CD4-positive, alpha-beta T cell treated with Interleukin-2 at 100 ng/mL for 4 hours (primary cell): Measurements from ENCODE around the gene CAST.
"Not testable (repeated sequence)": the region's sequence is repeated elsewhere in the genome, so short reads cannot be mapped to it uniquely, and the experiment has no call there.

ENCODE experiments used
- DNase-seq: peaks from one replicate; pipeline ENCODE4 v3.0.0-alpha.2; 2020; ENCODE audit warnings: low spot score

The CAST gene, protein sequence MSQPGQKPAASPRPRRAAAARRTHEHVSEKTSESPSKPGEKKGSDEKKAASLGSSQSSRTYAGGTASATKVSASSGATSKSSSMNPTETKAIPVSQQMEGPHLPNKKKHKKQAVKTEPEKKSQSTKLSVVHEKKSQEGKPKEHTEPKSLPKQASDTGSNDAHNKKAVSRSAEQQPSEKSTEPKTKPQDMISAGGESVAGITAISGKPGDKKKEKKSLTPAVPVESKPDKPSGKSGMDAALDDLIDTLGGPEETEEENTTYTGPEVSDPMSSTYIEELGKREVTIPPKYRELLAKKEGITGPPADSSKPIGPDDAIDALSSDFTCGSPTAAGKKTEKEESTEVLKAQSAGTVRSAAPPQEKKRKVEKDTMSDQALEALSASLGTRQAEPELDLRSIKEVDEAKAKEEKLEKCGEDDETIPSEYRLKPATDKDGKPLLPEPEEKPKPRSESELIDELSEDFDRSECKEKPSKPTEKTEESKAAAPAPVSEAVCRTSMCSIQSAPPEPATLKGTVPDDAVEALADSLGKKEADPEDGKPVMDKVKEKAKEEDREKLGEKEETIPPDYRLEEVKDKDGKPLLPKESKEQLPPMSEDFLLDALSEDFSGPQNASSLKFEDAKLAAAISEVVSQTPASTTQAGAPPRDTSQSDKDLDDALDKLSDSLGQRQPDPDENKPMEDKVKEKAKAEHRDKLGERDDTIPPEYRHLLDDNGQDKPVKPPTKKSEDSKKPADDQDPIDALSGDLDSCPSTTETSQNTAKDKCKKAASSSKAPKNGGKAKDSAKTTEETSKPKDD

DNA sequence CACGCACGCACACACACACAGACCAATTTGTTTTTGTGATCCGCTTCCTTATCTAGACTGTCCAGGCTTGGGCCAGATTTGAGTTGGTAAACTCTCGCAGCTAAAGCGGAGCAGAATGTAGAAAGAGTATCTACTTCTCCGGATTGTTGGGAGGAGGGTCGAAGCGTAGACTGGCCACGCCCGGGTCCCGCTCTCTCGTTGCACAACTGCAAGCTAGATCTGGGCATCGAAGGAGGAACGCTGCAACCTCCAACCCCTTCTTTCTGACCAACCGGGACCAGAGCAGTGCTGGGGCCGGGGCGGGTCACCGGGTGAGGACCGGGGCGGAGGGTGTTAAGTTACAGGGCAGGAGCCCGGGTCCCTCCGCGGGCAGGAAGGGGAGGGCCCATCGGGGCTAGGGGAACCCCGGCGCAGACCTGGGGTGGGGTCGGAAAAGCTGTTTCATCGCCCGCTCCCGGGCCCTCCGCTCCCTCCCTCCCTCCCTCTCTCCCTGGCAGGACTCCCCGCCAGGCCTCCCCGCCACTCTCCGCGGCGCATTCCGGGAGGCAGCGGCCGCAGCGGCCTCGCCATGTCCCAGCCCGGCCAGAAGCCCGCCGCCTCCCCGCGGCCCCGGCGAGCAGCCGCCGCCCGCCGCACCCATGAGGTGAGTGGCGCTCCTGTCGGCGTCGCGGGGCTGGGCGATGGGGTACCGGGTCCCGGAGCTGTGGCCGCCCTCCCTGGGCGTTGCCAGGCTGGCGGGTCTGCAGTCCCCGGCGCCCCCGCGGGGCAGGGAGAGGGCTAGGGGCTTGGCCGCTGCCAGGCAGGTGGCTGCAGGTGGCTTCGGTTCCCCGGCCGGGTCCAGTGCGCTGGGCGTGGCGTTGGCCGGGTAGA, at the start of gene CAST:
Gene CAST, plus strand, starts transcription at position 522 of the 870 bp plus-strand sequence. Its CDS starts 47 bp downstream, at position 569.
- DNase-seq, result peak; percentile 85

- DNase-seq, result peak; percentile 71
Measured at GRCh38 chr5:96614110-96614691, 48.0 kb upstream of the CAST start.

GRCh38 chr5:96615223-96615622, 47.0 kb upstream of the CAST start:
- DNase-seq, result no peak

DNA sequence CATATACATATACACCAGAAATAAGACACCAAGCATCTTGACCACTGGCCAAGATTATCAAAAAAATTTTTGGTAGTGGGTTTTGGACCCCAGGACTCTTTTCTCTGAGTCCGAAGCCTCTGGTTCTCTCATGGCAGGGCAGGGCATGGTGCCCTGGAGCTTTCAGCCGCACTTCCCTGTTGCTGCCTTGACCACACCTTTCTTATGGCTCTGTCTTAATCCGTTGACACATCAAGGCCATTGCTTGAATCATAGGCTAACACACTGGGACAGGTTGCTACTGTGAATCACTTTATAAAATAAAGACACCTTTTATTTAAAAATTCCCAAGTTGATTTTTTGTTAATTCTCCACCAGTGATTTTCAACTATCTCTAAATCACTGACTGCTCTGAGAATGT, 45.4 kb upstream of the CAST start:
- DNase-seq, result no peak

GRCh38 chr5:96618311-96619016, 43.7 kb upstream of the CAST start:
- not testable (repeated sequence) for DNase-seq

- DNase-seq, result no peak
Measured at GRCh38 chr5:96619946-96620345, 42.2 kb upstream of the CAST start.

DNA sequence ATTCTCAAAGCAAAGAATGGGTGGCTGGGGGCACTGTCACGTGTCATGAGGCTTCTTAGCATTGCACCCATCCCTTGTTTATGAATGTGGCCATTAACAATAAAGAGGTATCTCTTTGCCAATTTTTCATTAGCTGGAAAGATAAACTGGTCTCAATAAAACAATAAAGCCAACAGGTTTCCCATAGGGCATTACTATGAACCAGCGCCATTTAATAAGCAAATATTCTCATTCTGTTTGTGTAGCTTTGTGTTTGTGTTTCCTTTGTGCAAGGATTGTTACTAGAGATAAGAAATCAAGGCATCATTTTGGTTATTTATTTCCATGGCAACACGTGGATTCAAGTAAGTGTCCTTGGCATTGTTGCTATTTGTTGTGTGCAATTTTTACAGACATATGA, 37.6 kb upstream of the CAST start:
- DNase-seq, result no peak

- no peak for DNase-seq
Measured at GRCh38 chr5:96625365-96625764, 36.8 kb upstream of the CAST start.

GRCh38 chr5:96626956-96627355, 35.2 kb upstream of the CAST start:
- DNase-seq, result no peak

DNA sequence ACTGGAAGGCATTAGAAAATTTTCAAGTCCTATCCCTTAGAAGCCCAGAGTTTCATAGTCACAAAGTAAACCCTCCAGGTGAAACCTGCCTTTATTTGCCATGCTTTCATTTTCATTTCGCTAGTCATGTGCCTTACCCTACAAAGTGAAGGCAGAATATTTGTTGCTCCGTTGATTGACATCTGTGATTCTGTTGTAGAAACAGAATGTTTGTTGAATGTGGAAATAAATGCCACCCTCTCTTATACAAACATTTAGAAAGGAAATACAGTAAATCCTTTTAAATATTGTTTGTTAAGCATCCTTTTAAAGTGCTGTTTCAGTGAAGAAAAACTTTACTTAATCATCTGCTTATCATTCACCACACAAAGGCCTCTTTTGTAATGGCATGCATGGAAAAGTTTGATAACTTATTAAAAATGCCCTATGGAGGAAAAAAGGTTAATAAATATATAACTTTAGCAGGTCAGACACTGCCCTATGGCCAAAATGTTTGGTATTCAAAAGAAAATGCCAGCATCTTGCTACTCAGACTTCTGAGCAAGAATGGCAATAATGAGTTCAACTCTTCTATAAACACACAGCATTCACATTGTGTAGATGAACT, 34.3 kb upstream of the CAST start:
- peak; percentile 31 for DNase-seq

DNA sequence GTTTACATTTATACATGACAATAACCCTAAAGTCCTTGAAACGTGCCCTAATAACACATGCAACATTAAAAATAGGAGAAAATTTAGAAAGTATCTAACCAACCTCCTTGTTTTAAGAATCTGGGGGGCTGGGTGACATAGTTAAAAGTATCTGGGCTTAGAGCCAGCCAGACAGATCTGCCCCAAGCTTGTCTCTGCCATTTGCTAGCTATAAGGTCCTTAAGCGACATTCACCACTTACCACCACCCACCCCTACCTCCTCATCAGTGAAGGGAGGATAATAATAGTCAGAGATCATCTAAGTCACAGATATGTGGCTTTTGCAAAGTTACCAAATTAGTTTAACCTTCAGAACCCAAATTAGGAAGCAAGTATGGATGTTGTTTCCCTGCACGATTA, 33.8 kb upstream of the CAST start:
- no peak for DNase-seq

DNA sequence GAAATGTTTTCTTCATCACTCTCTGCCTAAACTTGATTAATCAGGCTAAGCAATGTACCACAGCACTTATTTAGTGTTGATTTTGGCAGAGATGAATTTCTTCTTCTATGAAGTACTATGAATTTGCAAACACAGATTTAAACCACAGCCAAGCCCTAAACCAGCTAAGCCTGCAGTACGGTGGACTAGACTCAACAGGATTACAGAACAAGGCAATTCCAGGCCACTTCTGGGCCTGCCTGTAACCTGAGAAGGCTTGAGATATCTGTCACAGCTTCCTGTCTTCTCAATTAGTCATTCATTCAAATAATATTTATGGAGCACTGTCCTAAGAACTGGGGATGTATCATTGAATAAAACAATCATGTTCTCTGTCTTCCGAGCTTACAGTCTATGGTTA, 32.4 kb upstream of the CAST start:
- DNase-seq, result no peak

DNA sequence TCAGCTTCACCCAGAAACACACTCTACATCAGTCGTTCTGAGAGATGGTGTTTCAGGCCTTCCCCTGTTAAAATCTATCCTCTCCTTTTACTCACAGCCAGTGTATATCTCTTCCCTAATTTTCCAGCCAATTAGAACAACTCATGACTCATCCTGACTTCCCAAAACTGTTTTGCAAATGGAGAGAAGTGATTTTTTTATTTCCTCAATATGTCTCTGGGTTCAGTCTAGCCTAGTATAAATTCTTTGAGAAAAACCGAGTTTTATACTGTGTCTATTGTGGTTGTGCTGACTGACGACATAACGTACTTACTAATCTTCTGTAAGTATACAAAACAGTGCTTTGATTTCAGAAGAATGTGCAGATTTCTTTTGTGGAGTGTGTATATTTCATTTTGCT, 28.4 kb upstream of the CAST start:
- DNase-seq, result no peak

DNA sequence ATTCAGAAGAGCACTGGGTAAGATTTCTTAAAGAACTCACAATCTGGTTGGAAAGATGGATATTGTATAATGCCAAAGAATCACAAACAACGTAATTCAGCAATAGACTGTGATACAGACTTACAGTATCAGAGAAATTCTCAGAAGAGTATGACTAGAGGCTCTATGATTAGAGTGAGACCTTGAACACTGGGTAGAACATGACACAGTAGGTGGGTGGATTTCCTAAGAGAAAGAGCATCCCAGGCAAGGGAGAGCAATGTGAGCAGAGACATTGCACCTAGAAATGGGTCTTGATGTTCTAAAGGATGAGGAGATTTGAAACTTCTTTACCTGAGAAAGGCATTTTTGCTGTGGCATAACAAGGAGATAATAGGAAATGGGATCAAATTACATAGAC, 27.3 kb upstream of the CAST start:
- no peak for DNase-seq

- DNase-seq, result no peak
Measured at GRCh38 chr5:96636046-96636445, 26.1 kb upstream of the CAST start.

DNA sequence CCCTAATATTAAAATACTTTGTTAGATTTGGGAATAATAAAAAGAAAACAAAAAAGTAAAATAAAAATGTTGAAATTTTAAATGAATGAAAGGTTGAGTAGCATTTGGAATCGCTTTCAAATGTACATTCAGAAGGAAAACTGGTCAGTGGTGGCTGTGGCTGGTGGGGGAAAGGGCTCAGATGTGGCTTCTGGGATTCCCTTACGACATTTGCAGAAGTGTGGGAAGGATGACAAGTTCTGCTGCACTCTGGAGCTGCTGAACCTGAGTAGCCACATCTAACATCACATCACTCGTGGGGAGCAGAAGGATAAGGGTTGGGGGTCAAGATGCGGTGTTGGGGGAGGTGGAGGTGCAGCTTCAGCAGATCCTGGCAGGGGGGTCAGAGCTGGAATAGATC, 25.6 kb upstream of the CAST start:
- DNase-seq, result no peak

DNA sequence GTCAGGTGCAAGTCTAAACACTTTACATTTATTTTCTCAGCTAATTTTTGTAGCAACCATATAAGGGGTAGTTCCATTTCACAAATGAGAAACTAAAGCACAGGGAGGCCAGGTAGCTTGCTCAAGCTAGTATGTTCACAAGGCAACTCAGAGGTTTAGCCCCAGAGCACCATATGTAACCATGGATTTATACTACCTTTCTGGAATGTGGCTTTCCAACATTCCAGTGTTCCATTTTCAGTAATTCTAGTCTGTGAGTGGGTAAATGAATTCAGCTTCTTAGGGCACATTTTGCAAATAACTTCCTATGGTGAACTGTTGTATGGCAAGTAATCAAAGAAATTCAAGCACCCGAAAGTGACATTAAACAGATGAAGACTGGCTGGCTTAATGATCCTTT, 25.0 kb upstream of the CAST start:
- DNase-seq, result no peak

DNA sequence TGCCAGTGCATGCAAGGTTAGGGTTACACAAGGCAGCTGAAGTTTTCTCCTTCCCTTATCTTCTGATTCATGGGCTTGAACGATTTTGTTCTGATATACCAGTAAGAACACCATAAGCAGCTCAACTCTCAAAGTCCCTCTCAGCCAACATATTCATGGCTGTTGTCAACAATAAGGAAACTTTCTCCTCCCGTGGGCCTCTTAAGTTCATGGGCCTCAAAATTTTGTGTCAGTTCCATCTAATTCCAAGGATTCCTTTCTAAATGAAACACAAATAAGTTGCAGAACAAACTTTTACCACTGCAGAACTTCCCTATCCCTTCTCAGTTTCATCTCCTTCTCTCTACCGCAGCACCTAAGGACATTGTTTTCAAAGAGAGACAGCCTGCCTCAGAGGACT, 23.6 kb upstream of the CAST start:
- no peak for DNase-seq

DNA sequence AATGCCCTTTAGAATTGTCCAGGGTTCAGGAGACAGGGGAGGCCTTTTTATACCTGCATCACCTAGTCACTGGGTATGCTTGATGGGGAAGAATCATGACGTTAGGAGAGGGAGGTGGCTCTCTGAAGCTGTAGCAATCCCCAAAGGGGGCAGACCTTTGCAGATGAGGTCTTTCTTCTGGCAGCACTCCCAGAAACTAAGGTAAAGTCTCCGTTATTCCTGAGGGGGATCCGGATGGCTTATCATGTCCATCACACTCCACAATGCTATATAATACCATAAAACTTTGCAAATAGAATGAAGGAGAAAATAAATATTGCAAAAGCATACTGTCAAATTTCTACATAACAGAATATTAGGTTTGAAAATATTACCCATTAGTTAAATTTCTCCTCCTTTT, 21.5 kb upstream of the CAST start:
- no peak for DNase-seq

DNA sequence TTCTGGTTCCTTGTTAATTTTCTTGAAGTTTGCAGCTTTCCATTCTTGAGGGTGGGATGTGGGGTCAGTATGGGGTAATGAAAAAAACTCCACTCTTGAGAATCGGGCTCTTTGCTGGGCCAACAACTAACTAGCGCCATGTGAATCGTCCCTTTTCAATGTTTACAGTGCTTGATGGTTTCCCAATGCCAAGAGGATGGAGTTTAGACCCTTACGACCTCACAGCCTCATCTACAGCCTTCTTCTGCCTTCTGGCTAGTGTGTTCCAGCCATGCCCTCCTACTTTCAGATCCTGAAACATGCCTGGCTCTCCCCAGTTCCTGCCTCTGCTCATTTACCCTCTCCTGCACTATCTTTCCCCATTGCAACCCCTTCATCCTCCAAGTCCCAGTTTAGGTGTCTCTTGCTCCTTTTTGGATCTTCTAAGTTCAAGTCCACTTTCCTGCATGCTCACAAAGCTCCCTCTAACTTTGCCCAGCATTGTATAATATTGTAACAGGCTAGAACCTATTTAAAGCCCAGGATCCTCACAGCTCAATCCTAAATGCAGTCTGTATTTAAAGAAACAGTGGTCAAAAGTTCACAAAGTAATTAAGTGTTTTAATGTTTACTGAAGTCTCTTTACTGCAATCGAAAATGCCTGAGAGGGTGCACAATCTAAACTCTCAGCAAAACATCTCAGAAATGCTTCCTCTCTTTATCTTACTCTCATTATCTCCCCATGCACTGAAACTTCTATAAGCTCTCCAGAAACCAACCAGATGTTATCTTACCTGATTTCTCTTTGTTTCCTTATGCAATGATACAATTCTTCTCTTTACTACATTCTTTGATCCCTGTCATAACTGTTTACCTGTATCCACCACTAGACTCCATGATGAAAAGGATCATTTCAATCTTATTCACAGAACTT, 20.6 kb upstream of the CAST start:
- DNase-seq, result no peak
